Panc1 (cell line): ENCODE results near the gene GSTT2. TPM values are rescaled to one million over a fixed set of nuclear protein-coding genes. Genes with fewer than 3 reads are reported as not detected.

Source experiments
- ATAC-seq: fragments of 200-7000 bp; cut with Tn5 transposase; 2 replicates; pipeline ENCODE4 v1.9.1; 2020; ENCODE audit warnings: mild to moderate bottlenecking, moderate library complexity
- BruUV-seq: library from RNA; stranded (reverse); fragments of 400-500 nt; replicated peaks from 2 replicates; lab custom pipeline; 2021; lab: Mats Ljungman, UMichigan
- CTCF ChIA-PET: fragments of 300-600 bp; sonication (Branson Sonifier 250); formaldehyde crosslinking; loops from one replicate; lab custom pipeline; 2022; ENCODE audit warnings: antibody characterized with exemption; lab: Charles Lee
- POLR2A ChIA-PET: fragments of 300-600 bp; sonication (Branson Sonifier 250); formaldehyde crosslinking; loops from one replicate; lab custom pipeline; 2022; ENCODE audit warnings: antibody characterized with exemption; lab: Charles Lee
- DNase-seq: peaks from one replicate; pipeline ENCODE4 v3.0.0-alpha.2; 2010; ENCODE audit warnings: low read depth, low spot score
- H3K27ac ChIP-seq: 2 replicates; pipeline ENCODE4 v1.5.1; 2011; ENCODE audit warnings: mild to moderate bottlenecking, low read length, inconsistent platforms
- H3K27me3 ChIP-seq: fragments of 200-500 bp; sonication (Bioruptor generic); 2 replicates; pipeline ENCODE4 v1.6.0; 2014; ENCODE audit warnings: low read length, inconsistent platforms; ENCODE audit not compliant: control insufficient read depth, insufficient read depth
- H3K36me3 ChIP-seq: fragments of 200-500 bp; sonication (Bioruptor generic); 2 replicates; pipeline ENCODE4 v1.5.1; 2014; ENCODE audit warnings: inconsistent platforms, mild to moderate bottlenecking, low read length, moderate library complexity; ENCODE audit not compliant: control insufficient read depth, insufficient read depth
- H3K4me1 ChIP-seq: 2 replicates; pipeline ENCODE4 v1.5.1; 2011; ENCODE audit warnings: inconsistent platforms, mild to moderate bottlenecking, low read length, moderate library complexity; ENCODE audit not compliant: control insufficient read depth, insufficient read depth
- H3K4me3 ChIP-seq, 2 experiments: 2 replicates each; pipeline ENCODE4 v1.5.1; 2011 to 2012; ENCODE audit warnings: low read depth in 2 of 2, low read length in 2 of 2, mild to moderate bottlenecking in 2 of 2, inconsistent platforms in 1 of 2, moderate library complexity in 1 of 2
- H3K9me3 ChIP-seq: fragments of 200-500 bp; sonication (Bioruptor generic); 2 replicates; pipeline ENCODE4 v1.5.1; 2014; ENCODE audit warnings: low read depth, mild to moderate bottlenecking, inconsistent platforms, low read length, moderate library complexity; ENCODE audit not compliant: control insufficient read depth, insufficient read depth
- CTCF ChIP-seq: fragments of 450-650 bp; IDR thresholded peaks from 2 replicates; pipeline ENCODE4 v1.5.1; 2017; ENCODE audit warnings: mild to moderate bottlenecking
- POLR2AphosphoS5 ChIP-seq: IDR thresholded peaks from 2 replicates; pipeline ENCODE4 v1.6.1; 2012; ENCODE audit warnings: mild to moderate bottlenecking, low read depth, low read length, moderate library complexity
- REST ChIP-seq, 2 experiments: IDR thresholded peaks; 2 replicates each; pipeline ENCODE4 v1.6.1; 2011 to 2012; ENCODE audit warnings: low read depth in 2 of 2, control low read depth in 1 of 2, low read length in 1 of 2, mild to moderate bottlenecking in 1 of 2, moderate library complexity in 1 of 2; ENCODE audit not compliant: insufficient read depth in 1 of 2
- SIN3A ChIP-seq: IDR thresholded peaks from 2 replicates; pipeline ENCODE4 v1.6.1; 2012; ENCODE audit warnings: low read depth, mild to moderate bottlenecking, low read length, moderate library complexity, borderline replicate concordance; ENCODE audit not compliant: insufficient read depth
- TCF7L2 ChIP-seq: IDR thresholded peaks from 2 replicates; pipeline ENCODE4 v1.6.1; 2011; ENCODE audit warnings: mild to moderate bottlenecking, low read depth, low read length, inconsistent platforms
- in situ Hi-C: cut with HindIII; loops from 2 replicates; pipeline ENCODE4 v1.10.0; 2016; ENCODE audit warnings: low sequenced_read_pairs, low pct_unique_long_range_greater_than_20kb
- intact Hi-C: fragments of 100-400 bp; cut with micrococcal nuclease; formaldehyde crosslinking; loops from one replicate; pipeline ENCODE4 v1.10.0; 2022; ENCODE audit not compliant: unreplicated experiment
- total RNA-seq: library from RNA; stranded (reverse); gene quantifications from one replicate; pipeline ENCODE4 v1.2.1, GENCODE V29; 2021; ENCODE audit not compliant: unreplicated experiment

GSTT2 gene
- total RNA-seq, 1 experiment from 2014 or later: 0.26 TPM

DNA sequence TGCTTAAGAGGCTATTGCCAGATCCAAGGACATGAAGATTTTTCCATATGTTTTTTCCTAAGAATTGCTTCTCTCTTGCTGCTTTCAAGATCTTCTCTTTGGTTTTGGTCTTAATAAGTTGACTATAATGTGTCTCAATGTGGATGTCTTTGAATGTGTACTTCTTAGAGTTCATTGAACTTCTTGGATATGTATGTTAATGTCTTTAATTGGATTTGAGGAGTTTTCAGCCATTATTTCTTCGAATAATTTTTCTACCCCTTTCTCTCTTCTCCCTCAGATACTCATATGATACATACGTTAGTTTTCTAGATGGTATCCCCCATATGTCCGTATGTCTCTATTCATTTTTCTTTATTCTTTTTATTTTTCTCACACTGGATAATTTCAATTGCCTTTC, 44.4 kb downstream of the GSTT2 start:
- in situ Hi-C loops (no loop called here), intact Hi-C loops (no loop called here)
- no peak overlapping the region for H3K4me3 ChIP-seq
- BruUV-seq: no TSS peak
- H3K36me3 ChIP-seq: no peaks in the 10 kb centered on the region
- no peaks in the 10 kb centered on the region for H3K9me3 ChIP-seq
- H3K27me3 ChIP-seq: no peaks in the 10 kb centered on the region
- CTCF ChIA-PET: no interaction called here
- H3K27ac ChIP-seq: no peak overlapping the region
- TF ChIP-seq REST (IDR thresholded peaks at IDR 0.05; ENCODE audit: insufficient read depth in 1 of 2, low read depth in 2 of 2, low read length in 1 of 2) (no peak), POLR2AphosphoS5 (no peak), CTCF (no peak), SIN3A (no peak), TCF7L2 (no peak)
- DNase-seq (no peak), ATAC-seq (no peak)
- POLR2A ChIA-PET: no interaction called here
- no peaks in the 10 kb centered on the region; the same call in 1 of the 2 replicates for H3K4me1 ChIP-seq

- BruUV-seq: no TSS peak
- intact Hi-C loops: no loop called here
- H3K27me3 ChIP-seq: no peaks in the 10 kb centered on the region
- no peak for TF ChIP-seq POLR2AphosphoS5
- no peak for TF ChIP-seq TCF7L2
- no peak for TF ChIP-seq CTCF
- no peak for TF ChIP-seq SIN3A
- no peak for TF ChIP-seq REST (IDR thresholded peaks at IDR 0.05; ENCODE audit: insufficient read depth in 1 of 2, low read depth in 2 of 2, low read length in 1 of 2)
- H3K27ac ChIP-seq: no peak overlapping the region
- POLR2A ChIA-PET: no interaction called here
- no peaks in the 10 kb centered on the region; the same call in 1 of the 2 replicates for H3K4me1 ChIP-seq
- ATAC-seq (no peak), DNase-seq (no peak)
- H3K36me3 ChIP-seq: no peaks in the 10 kb centered on the region
- in situ Hi-C loops: no loop called here
- no peaks in the 10 kb centered on the region for H3K9me3 ChIP-seq
- H3K4me3 ChIP-seq: no peak overlapping the region
- CTCF ChIA-PET: no interaction called here
Measured at GRCh38 chr22:24025475-24025874, 45.5 kb downstream of the GSTT2 start.
